ENCODE data around the gene MAPRE2.

Gene MAPRE2

GRCh38 chr18:35038881-35039491 lies 2.2 kb upstream of the MAPRE2 start:
- no peak for DNase-seq

DNA sequence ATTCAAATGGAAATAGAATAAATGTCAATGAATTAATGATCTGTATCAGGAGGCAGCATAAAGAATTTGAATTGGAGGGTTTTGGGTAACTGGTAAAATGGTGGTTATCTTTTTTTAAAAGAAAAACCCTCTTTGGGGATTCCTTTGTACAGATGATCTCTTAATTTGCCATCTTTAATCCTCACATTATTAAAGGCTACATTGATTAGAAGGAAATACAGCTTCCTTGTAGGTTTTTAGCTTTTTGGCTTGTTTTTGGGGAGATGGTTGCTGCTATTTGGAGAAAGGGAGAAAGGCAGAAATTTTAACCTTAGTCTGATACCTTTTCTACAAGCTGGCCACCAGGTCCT lies 600 bp upstream of the MAPRE2 start:
- DNase-seq: no peak

DNA sequence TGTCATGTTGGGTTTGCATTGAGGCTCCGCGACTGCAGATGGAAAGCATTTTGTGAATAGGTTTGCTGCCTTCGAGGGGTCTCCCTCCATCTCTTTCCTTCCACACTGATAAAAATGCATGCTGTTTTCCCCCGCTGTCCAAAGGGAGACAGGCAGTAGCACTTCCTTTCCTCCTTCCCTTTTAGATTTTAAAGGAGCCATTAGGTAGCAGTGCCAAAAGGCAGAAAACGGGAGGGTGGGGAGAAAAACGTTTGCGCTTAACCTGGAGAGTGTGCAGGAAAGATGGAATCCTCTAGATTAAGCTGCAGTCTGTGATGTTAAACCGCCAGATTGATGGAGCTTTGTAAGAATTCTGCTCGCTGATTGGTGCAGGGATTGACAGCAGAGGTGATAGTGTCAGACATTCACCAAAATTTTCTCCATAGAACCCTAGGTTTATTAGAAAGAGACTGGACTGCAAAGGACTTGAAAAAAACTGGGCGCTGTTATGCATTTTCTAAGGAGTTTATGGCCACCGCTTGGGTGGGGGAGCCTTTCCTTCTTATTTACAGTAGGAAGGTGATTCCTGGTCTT lies 688 bp downstream of the MAPRE2 start:
- no peak for DNase-seq

- no peak for DNase-seq
Measured at GRCh38 chr18:35042389-35043071, 1.3 kb downstream of the MAPRE2 start.

GRCh38 chr18:35043207-35043606 lies 2.0 kb downstream of the MAPRE2 start:
- DNase-seq: no peak

DNA sequence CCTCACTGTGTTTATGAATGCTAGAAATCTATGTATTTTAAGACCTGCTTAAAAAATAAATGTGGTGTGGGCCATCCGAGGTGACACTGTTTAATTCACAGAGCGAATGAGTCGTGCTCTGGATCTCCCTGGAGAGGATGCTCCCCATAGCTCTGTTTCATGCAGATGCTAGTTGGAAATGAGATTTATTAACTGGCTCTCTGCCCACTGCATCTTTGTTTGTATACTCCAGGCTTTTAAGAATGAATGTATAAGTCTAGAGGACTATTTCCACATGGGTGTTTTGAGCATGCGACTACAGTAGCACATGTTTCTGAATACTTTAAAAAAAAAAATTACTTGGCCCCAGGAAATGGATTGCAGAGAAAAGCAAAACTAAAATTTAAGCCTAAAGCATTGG lies 3.9 kb downstream of the MAPRE2 start:
- DNase-seq: no peak

GRCh38 chr18:35045806-35046205 lies 4.6 kb downstream of the MAPRE2 start:
- DNase-seq: no peak

DNA sequence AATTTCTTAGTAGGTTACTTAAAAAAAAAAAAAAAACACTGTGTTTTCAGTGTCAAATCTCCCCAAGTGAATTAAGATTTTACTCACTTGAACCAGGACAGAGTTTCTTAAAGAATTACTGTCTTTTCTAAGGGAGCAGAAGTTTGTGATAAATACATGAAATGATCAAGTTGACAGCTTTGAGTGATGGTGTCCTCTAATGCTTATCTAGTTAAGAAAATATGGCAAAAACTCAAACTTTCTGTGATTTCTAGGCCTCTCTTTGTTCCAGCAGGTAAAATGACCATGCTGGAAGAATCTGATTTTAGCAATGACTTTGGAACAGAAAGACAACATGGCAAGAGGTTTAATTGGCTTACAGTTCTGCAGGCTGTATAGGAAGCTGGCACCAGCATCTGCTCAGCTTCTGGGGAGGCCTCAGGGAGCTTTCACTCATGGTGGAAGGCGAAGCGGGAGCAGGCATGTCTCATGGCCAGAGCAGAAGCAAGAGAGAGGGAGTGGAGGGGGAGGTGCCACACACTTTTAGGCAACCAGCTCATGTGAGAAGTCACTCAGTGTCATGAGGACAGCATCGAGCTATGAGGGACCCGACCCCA lies 6.6 kb downstream of the MAPRE2 start:
- DNase-seq: no peak

- no peak for DNase-seq
Measured at GRCh38 chr18:35049111-35050027, 8.2 kb downstream of the MAPRE2 start.

- DNase-seq: no peak
Measured at GRCh38 chr18:35050028-35050546, 8.9 kb downstream of the MAPRE2 start.

GRCh38 chr18:35050705-35051195 lies 9.5 kb downstream of the MAPRE2 start:
- DNase-seq: no peak

DNA sequence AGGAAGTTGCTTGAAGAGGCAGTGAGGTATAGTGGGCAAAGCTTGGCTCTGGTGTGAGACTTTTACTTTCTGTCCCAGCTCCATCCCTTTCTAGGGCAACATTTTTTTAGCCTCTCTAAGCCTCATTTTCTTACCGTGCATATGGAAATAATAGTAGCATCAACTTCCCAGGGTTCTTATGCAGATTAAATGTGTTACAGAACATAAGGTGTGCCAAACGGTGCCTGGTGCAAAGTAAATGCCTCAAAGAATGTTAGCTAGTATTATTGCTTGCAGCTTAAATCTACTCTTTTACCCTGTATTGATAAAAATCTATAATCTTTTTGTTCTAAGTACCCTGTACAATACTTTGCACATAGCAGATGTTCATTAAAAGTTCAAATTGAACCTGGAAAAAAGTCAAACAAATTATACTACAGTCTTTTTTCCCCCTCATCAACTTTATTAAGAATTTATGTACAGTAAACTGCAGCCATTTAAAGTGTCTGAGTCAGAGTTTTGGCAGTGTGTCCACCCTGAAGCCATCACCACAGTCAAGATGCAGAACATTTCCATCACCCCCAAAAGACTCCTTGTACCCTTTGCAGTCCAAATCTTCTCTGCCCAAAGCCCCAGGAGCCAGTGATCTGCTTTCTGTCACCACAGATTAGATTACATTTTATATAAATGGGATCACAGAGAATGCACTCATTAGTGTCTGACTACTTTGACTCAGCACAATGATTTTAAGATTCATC lies 10.6 kb downstream of the MAPRE2 start:
- no peak for DNase-seq

GRCh38 chr18:35054401-35054800 lies 13.2 kb downstream of the MAPRE2 start:
- no peak for DNase-seq

DNA sequence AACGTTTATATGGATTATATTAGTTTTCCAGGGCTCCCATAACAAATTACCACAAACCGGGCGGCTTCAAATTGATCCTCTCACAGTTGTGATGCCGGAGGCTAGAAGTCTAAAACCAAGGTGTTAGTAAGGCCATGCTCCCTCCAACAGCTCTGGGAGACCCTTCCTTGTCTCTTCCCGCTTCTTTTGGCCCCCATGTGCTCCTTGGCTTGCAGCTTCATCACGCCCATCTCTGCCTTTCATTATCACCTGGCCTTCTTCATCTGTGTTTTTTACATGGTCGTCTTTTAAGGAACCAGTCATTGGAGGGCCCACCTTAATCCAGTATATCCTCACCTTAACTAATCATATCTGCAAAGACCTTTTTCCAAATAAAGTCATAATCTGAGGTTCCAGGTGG lies 13.9 kb downstream of the MAPRE2 start:
- no peak for DNase-seq

DNA sequence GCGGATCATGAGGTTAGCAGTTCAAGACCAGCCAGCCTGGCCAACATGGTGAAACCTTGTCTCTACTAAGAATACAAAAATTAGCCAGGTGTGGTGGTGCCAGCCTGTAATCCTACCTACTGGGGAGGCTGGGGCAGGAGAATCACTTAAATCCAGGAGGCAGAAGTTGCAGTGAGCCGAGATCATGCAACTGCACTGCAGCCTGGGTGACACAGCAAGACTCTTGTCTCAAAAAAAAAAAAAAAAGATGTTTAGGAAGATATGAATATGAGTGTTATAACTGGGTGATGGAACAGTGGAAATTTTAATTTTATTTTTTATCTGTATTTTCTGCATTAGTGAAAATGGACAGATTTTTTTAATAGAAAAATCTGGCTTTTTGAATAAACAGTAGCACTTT lies 14.5 kb downstream of the MAPRE2 start:
- no peak for DNase-seq

- DNase-seq: no peak
Measured at GRCh38 chr18:35059280-35059927, 18.2 kb downstream of the MAPRE2 start.

DNA sequence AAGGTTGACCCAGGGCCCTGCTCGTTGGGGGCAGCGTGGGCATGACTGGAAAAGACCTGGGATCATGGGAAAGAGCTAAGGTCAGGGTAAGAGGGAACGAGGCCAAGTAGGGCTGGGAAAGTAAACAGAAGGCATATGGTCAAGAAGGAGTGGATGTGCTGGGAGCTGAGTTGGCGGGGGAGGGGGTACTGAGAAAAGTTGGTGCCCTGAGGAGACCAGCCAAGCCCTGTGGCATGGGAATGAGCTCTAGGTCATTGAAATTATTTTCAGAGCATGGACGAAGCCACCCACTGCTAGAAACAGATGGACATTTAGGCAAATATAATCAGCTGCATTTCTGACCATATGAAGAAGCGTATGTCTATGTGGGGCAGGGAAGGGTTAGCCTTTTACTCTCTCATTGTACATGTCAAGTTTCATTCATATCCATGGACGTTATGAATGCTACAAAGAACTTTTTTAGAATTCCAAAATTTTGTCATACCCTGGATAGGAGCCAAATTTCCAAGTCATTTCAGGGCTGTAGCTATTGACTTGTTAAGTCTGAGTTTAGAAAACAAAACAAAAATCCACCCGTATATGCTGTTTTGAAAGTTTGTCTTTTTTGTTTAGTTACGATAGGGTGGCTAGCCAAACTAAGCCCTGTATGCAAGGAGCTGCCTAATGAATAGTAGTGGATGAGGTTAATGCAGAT lies 19.1 kb downstream of the MAPRE2 start:
- no peak for DNase-seq

DNA sequence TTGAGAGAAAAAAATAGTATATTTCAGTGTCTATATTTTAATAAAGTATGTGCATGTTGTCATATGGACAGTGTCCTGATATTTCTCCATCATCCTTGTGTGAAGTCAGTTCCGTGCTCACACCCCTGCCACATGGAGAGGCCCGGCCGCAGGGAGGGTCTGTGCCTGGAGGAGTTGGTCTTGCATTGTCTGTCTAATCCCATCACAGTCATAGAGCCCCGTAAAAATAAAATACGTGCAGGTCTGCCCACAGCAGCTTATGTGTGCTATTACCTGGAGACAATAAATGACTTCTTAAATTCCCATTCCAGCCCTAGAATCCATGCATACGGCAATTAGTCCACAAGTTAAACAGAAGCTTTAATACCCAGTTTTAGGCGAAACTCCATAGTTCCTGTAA lies 20.1 kb downstream of the MAPRE2 start:
- no peak for DNase-seq

GRCh38 chr18:35061804-35062203 lies 20.6 kb downstream of the MAPRE2 start:
- no peak for DNase-seq

GRCh38 chr18:35062408-35062807 lies 21.2 kb downstream of the MAPRE2 start:
- no peak for DNase-seq

Measured in NCI-H187 treated with DMSO at 0.1 percent for 48 hours (cell line).